ENCODE measurements around the gene CKM.

CKM gene

GRCh38 chr19:45324349-45324907 is 1.8 kb upstream of the CKM start:
- TF ChIP-seq SIN3A (IDR thresholded peaks at IDR 0.05; ENCODE audit: borderline replicate concordance, insufficient read depth, low read length), result no peak
- TF ChIP-seq REST (IDR thresholded peaks at IDR 0.05; ENCODE audit: insufficient read depth in 1 of 2, low read depth in 2 of 2, low read length in 2 of 2), result no peak
- no peak for TF ChIP-seq POLR2AphosphoS5 (IDR thresholded peaks at IDR 0.05; ENCODE audit: low read depth, low read length)
- no peak for TF ChIP-seq FOXP2 (optimal IDR thresholded peaks at IDR 0.05; ENCODE audit: borderline replicate concordance, extremely low read depth, extremely low read length, insufficient read depth)
- no peak for TF ChIP-seq TAF1 (IDR thresholded peaks at IDR 0.05; ENCODE audit: borderline replicate concordance, insufficient read depth, low read length)

GRCh38 chr19:45323671-45324081 is 1.0 kb upstream of the CKM start:
- no peak for TF ChIP-seq REST (IDR thresholded peaks at IDR 0.05; ENCODE audit: insufficient read depth in 1 of 2, low read depth in 2 of 2, low read length in 2 of 2)
- TF ChIP-seq POLR2AphosphoS5 (IDR thresholded peaks at IDR 0.05; ENCODE audit: low read depth, low read length), result no peak
- no peak for TF ChIP-seq TAF1 (IDR thresholded peaks at IDR 0.05; ENCODE audit: borderline replicate concordance, insufficient read depth, low read length)
- no peak for TF ChIP-seq SIN3A (IDR thresholded peaks at IDR 0.05; ENCODE audit: borderline replicate concordance, insufficient read depth, low read length)
- no peak for TF ChIP-seq FOXP2 (optimal IDR thresholded peaks at IDR 0.05; ENCODE audit: borderline replicate concordance, extremely low read depth, extremely low read length, insufficient read depth)

GRCh38 chr19:45322311-45322710 is 364 bp downstream of the CKM start:
- TF ChIP-seq REST (IDR thresholded peaks at IDR 0.05; ENCODE audit: insufficient read depth in 1 of 2, low read depth in 2 of 2, low read length in 2 of 2), result no peak
- TF ChIP-seq SIN3A (IDR thresholded peaks at IDR 0.05; ENCODE audit: borderline replicate concordance, insufficient read depth, low read length), result no peak
- TF ChIP-seq POLR2AphosphoS5 (IDR thresholded peaks at IDR 0.05; ENCODE audit: low read depth, low read length), result no peak
- no peak for TF ChIP-seq FOXP2 (optimal IDR thresholded peaks at IDR 0.05; ENCODE audit: borderline replicate concordance, extremely low read depth, extremely low read length, insufficient read depth)
- TF ChIP-seq TAF1 (IDR thresholded peaks at IDR 0.05; ENCODE audit: borderline replicate concordance, insufficient read depth, low read length), result no peak

GRCh38 chr19:45321848-45322247 is 827 bp downstream of the CKM start:
- no peak for TF ChIP-seq TAF1 (IDR thresholded peaks at IDR 0.05; ENCODE audit: borderline replicate concordance, insufficient read depth, low read length)
- TF ChIP-seq SIN3A (IDR thresholded peaks at IDR 0.05; ENCODE audit: borderline replicate concordance, insufficient read depth, low read length), result no peak
- no peak for TF ChIP-seq FOXP2 (optimal IDR thresholded peaks at IDR 0.05; ENCODE audit: borderline replicate concordance, extremely low read depth, extremely low read length, insufficient read depth)
- TF ChIP-seq REST (IDR thresholded peaks at IDR 0.05; ENCODE audit: insufficient read depth in 1 of 2, low read depth in 2 of 2, low read length in 2 of 2), result no peak
- no peak for TF ChIP-seq POLR2AphosphoS5 (IDR thresholded peaks at IDR 0.05; ENCODE audit: low read depth, low read length)
